HAP-1 (cell line): Measurements from ENCODE around the gene CCDC12.
A peak's percentile ranks its signal among the peaks of the same experiment; 100 is the strongest.

Experiments used
- DNase-seq, 2 experiments: peaks; one replicate each; pipeline ENCODE4 v3.0.0-alpha.2; 2016 to 2020; ENCODE audit warnings: low spot score in 2 of 2
- H3K27me3 ChIP-seq: fragments of 250-450 bp; sonication (Bioruptor Pico); 2 replicates; pipeline ENCODE4 v1.5.1; 2020; ENCODE audit warnings: low read depth, mild to moderate bottlenecking, moderate library complexity
- H3K36me3 ChIP-seq: fragments of 250-450 bp; sonication (Bioruptor Pico); replicated peaks from 2 replicates; pipeline ENCODE4 v1.5.1; 2020; ENCODE audit warnings: mild to moderate bottlenecking
- H3K4me1 ChIP-seq: fragments of 250-450 bp; sonication (Bioruptor Pico); 2 replicates; pipeline ENCODE4 v1.5.1; 2020; ENCODE audit warnings: mild to moderate bottlenecking
- H3K4me3 ChIP-seq: fragments of 250-450 bp; sonication (Bioruptor Pico); 2 replicates; pipeline ENCODE4 v1.5.1; 2020; ENCODE audit warnings: mild to moderate bottlenecking, moderate library complexity
- H3K9me3 ChIP-seq: fragments of 250-450 bp; sonication (Bioruptor Pico); 2 replicates; pipeline ENCODE4 v1.5.1; 2020; ENCODE audit warnings: mild to moderate bottlenecking, moderate library complexity
- in situ Hi-C: fragments of 300-500 bp; cut with MboI; formaldehyde crosslinking; loops from 3 replicates; pipeline ENCODE4 v1.14.3; 2020; ENCODE audit warnings: low sequenced_read_pairs, inconsistent platforms, mixed read lengths

CCDC12 gene

DNA sequence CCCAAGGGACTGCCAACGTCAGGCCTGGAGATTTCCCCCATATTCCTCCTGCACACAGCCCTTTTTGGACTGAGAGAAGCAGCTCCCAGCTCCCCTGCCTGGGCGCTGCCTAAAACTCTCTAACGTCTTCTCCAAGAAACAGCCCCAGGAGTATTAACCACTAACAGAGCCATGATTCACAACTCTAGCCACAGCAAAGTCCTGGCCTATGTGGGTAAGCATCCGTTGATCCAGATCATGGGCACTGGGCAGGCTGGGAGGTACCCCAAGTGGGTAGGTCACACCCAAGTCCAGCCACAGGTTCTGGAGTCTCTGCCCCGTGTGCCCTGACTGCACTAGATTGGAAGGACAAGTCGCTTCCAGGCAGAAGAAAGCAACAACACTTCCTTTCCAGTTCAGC is 34.8 kb upstream of the CCDC12 start:
- Histone ChIP-seq H3K27me3 (no peaks in the 10 kb centered on the region), H3K36me3 (peaks cover 20% of the 10 kb centered on the region), H3K9me3 (no peaks in the 10 kb centered on the region), H3K4me3 (no peak overlapping the region), H3K4me1 (no peaks in the 10 kb centered on the region)
- DNase-seq, result no peak
- in situ Hi-C loops, result no loop called here

DNA sequence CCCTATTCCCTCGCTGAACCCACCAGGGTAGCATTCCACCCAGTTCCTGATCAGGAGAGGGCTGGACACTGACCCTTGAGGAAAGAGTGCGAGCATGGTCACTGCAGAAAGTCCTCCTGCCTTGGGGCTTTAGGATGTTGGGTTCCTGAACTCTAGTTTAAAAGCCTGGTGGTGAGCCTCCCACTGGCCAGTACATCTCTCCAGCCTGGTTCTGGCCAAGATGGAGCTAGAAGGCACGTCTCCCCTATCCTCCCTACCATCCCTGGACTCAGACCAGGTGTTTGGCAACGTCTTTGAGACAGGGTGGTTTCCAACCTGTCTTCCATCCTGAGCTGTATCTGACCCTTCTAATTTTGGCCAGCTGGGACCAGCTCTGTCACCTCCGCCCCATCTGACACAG is 34.4 kb upstream of the CCDC12 start:
- DNase-seq, result no peak
- in situ Hi-C loops, result no loop called here
- H3K27me3 ChIP-seq, result no peaks in the 10 kb centered on the region
- H3K36me3 ChIP-seq, result peaks cover 20% of the 10 kb centered on the region
- no peaks in the 10 kb centered on the region for H3K4me1 ChIP-seq
- H3K4me3 ChIP-seq, result no peak overlapping the region
- H3K9me3 ChIP-seq, result no peaks in the 10 kb centered on the region

DNA sequence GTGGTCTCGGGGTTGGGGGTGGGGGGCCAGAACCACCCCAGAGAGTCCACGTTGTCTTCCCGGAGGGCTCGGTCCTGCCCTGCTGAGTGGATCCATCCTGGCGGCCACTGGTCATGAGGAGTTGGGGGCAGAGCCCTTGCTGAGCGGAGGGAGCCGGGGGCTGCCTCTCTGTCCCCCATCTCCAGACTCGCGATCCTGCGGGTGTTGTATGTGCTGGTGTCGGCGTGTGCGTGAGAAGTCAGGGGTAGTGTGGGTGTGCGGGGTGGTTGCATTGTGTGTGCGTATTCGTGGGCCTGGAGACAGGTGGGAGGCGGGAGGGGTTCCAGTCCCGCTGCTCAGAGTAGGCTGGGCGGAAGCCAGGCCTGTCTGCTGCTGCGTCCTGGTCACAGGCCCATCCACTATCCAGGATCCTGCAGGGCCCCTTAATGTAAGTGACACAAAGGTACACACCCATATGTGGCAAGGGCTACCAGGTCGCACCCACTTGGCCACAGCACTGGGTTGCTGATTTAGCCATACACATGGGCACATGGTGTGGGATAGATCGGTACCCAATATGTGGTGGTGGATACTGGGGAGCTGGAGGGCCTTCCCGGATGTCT is 33.7 kb upstream of the CCDC12 start:
- Histone ChIP-seq H3K9me3 (no peaks in the 10 kb centered on the region), H3K4me3 (no peak overlapping the region), H3K36me3 (peaks cover 26% of the 10 kb centered on the region), H3K27me3 (no peaks in the 10 kb centered on the region), H3K4me1 (no peaks in the 10 kb centered on the region)
- in situ Hi-C loops, result no loop called here
- DNase-seq, result no peak

DNA sequence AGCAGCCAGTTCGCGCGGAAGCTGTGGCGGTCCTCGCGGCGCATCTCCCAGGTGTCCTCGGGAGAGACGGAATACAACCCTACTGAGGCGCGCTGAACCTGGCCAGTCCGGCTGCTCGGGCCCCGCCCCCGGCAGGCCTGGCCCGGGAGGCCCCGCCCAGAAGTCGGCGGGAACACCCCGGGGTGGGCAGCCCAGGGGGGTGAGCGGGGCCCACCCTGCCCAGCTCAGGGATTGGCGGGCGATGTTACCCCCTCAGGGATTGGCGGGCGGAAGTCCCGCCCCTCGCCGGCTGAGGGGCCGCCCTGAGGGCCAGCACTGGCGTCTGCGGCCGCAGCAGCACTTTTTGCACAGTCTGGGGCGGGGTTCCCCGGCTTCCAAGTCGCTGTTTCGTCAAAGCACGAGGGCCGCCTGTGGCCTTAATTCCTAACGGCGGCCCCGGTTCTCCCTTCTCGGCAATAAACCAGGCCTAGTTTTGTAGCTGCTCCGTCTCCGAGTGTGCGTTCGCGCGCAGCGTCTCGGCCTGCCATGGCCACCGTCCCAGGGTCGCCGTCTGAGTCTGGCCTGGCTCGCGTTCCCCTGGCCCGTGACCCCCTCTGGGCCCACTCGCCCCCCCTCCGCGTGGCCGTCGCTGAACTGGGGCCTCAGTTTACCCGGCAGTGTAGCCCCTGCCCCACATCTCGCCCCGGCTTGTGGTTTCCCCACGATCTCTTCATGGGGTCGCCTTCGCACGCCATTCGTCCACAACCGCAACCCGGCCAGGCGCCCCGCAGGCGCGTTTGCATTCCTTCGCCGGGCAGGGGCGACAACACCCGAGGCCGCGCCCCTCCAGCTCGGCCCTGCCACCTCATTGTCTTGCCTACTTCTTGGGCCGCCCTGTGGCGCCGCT is 32.9 kb upstream of the CCDC12 start:
- Histone ChIP-seq H3K36me3 (peaks cover 29% of the 10 kb centered on the region), H3K4me1 (no peaks in the 10 kb centered on the region), H3K9me3 (no peaks in the 10 kb centered on the region), H3K27me3 (no peaks in the 10 kb centered on the region), H3K4me3 (no peak overlapping the region)
- peak in 1 of 2 experiments; percentile 8 for DNase-seq
- in situ Hi-C loops, result no loop called here

DNA sequence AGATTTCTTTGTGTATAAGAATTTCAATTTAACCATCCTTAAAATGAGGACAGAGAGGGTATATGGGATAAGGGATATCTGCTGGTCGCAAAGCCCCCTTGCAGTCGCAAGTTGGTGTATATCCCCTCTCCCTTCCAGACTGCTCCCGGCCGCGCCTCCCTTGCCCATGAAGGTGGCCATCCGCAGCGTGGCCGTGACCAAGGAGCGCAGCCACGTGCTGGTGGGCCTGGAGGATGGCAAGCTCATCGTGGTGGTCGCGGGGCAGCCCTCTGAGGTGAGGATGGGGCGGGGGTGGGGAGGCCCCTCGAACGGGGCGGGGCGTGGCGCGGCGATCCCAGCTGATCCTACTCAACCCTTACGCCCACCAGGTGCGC is 32.3 kb upstream of the CCDC12 start:
- in situ Hi-C loops, result no loop called here
- Histone ChIP-seq H3K27me3 (no peaks in the 10 kb centered on the region), H3K4me3 (no peak overlapping the region), H3K4me1 (no peaks in the 10 kb centered on the region), H3K36me3 (peaks cover 30% of the 10 kb centered on the region), H3K9me3 (no peaks in the 10 kb centered on the region)
- DNase-seq, result no peak

DNA sequence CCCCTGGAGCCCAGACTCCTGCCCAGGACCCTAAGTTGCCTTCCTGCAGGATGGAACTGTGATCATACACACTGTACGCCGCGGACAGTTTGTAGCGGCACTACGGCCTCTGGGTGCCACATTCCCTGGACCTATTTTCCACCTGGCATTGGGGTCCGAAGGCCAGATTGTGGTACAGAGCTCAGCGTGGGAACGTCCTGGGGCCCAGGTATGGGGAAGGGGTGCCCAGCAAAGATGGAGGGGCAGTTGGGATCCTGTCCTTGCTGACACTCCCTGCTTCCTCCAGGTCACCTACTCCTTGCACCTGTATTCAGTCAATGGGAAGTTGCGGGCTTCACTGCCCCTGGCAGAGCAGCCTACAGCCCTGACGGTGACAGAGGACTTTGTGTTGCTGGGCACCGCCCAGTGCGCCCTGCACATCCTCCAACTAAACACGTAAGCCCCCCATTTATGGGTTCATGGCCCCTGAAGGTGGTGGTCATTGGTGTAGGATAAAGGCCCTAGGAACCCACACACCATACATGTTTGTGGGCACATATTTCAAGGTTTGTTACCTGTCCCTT is 31.8 kb upstream of the CCDC12 start:
- DNase-seq, result no peak
- Histone ChIP-seq H3K36me3 (peaks cover 31% of the 10 kb centered on the region), H3K4me1 (no peaks in the 10 kb centered on the region), H3K9me3 (no peaks in the 10 kb centered on the region), H3K27me3 (no peaks in the 10 kb centered on the region), H3K4me3 (no peak overlapping the region)
- in situ Hi-C loops, result no loop called here

DNA sequence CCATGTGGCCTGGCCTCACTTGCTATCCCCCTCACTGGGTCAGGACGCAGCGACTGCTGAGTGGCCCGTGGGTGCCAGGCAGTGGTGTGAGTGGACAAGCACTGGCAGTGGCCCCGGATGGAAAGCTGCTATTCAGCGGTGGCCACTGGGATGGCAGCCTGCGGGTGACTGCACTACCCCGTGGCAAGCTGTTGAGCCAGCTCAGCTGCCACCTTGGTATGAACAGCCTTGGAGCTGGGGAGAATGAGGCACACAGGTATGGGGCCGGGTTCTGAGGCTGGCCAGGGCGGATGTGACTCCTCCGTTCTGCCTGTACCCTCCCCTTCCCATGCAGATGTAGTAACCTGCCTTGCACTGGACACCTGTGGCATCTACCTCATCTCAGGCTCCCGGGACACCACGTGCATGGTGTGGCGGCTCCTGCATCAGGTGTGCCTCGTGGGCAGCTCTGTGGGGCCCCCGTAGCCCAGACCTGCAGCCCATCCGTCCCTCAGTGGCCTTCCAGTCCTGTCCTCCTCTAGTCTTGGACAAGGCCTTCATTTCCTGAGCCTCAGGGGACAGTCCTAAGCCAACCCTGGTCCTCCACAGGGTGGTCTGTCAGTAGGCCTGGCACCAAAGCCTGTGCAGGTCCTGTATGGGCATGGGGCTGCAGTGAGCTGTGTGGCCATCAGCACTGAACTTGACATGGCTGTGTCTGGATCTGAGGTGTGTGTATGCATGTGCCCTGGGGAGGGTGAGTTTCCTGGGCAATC is 31.1 kb upstream of the CCDC12 start:
- Histone ChIP-seq H3K4me1 (no peaks in the 10 kb centered on the region), H3K36me3 (peaks cover 35% of the 10 kb centered on the region), H3K9me3 (no peaks in the 10 kb centered on the region), H3K27me3 (no peaks in the 10 kb centered on the region), H3K4me3 (no peak overlapping the region)
- in situ Hi-C loops, result no loop called here
- DNase-seq, result no peak

DNA sequence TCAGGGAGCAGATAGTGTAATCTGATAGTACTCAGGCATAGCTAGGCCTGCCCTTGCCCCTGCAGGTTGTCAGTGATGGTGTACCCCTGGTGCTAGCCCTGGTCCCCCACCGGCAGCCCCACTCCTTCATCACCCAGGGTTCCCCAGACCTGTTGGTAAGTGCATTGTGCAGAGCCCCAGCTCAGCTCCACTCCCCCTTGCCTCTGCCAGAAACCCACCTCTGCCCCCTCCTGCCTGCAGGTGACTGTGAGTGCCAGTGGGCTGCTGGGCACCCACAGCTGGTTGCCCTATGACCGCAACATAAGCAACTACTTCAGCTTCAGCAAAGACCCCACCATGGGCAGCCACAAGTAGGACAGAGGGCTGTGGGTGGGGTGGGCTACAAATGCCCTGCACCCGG is 30.5 kb upstream of the CCDC12 start:
- H3K4me3 ChIP-seq, result no peak overlapping the region
- DNase-seq, result no peak
- no peaks in the 10 kb centered on the region for H3K9me3 ChIP-seq
- no peaks in the 10 kb centered on the region for H3K4me1 ChIP-seq
- no peaks in the 10 kb centered on the region for H3K27me3 ChIP-seq
- in situ Hi-C loops, result no loop called here
- H3K36me3 ChIP-seq, result peaks cover 41% of the 10 kb centered on the region

DNA sequence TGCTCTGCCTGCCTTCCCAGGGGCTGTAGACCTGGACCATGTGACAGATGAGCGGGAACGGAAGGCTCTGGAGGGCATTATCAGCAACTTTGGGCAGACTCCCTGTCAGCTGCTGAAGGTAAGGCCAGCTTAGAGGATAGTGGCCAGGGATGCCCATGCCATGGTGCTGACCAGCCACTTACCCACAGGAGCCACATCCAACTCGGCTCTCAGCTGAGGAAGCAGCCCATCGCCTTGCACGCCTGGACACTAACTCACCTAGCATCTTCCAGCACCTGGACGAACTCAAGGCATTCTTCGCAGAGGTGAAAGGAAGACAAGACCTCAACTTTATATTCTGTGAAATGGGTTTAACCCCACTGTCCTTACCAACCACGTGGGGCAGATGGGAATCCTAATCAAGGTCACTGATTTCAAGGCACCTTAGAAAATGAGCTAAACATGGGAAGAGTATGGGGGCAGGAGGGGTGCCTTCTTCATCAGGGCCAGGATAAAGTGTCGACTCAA is 29.7 kb upstream of the CCDC12 start:
- H3K9me3 ChIP-seq, result no peaks in the 10 kb centered on the region
- in situ Hi-C loops, result no loop called here
- no peak overlapping the region for H3K4me3 ChIP-seq
- H3K36me3 ChIP-seq, result peaks cover 49% of the 10 kb centered on the region
- no peak for DNase-seq
- no peaks in the 10 kb centered on the region for H3K27me3 ChIP-seq
- no peaks in the 10 kb centered on the region for H3K4me1 ChIP-seq

DNA sequence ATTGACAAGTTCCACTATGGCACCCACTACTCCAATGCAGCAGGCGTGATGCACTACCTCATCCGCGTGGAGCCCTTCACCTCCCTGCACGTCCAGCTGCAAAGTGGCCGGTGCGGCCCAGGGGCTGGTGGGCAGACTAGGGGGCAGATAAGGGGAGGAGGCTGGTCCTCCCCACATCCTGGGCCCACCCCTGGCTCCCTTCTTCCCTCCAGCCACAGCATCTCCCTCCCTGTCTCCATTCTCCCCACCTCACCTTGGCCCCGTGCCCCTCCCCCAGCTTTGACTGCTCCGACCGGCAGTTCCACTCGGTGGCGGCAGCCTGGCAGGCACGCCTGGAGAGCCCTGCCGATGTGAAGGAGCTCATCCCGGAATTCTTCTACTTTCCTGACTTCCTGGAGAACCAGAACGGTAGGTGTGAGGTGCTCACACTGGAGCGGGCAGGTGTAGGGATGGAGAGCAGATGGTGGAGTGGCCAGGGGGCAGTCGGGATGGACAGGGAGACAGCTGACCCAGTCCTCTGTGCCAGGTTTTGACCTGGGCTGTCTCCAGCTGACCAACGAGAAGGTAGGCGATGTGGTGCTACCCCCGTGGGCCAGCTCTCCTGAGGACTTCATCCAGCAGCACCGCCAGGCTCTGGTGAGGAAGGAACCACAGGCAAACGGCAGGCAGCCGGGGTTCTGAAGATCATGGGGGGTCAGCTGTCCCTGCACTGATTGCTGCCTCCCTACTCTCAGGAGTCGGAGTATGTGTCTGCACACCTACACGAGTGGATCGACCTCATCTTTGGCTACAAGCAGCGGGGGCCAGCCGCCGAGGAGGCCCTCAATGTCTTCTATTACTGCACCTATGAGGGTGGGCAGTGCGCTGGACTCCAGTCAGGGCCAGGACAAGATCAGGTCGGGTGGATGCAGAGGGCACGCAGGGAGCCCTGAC is 28.9 kb upstream of the CCDC12 start:
- Histone ChIP-seq H3K9me3 (no peaks in the 10 kb centered on the region), H3K4me3 (no peak overlapping the region), H3K27me3 (no peaks in the 10 kb centered on the region), H3K4me1 (no peaks in the 10 kb centered on the region), H3K36me3 (peaks cover 55% of the 10 kb centered on the region)
- in situ Hi-C loops, result no loop called here
- no peak for DNase-seq

DNA sequence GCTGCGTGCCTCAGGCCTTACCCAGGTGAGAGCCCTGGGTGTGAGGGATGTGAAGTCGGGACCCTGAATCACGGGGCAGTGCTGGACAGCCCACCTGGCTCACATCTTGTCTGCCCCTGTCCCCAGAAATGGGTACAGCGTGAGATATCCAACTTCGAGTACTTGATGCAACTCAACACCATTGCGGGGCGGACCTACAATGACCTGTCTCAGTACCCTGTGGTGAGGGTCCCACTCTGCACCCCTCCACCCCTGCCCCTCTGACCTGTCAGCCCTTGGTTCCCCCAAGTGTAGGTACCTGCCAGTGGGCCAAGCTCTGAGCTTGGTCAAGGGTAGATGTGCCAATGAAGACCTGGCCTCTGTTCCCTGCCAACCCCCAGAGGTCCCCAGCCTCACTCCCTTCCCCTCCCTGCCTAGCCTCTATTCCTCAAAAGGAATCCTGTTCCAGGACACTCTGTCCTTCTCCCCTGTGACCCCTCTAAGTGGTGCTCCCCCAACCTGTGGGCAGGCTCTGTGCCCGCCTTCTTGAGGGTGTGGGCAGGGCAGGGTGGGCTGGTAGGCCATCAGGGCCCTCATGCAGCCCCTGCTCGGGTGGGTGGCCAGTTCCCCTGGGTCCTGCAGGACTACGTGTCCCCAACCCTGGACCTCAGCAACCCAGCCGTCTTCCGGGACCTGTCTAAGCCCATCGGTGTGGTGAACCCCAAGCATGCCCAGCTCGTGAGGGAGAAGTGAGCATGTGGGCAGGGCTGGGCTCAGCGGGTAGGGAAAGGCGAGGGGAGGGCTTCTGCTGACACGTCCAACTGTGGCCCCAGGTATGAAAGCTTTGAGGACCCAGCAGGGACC is 28.0 kb upstream of the CCDC12 start:
- DNase-seq, result no peak
- in situ Hi-C loops, result no loop called here
- H3K4me1 ChIP-seq, result no peaks in the 10 kb centered on the region
- no peaks in the 10 kb centered on the region for H3K27me3 ChIP-seq
- no peak overlapping the region for H3K4me3 ChIP-seq
- peaks cover 60% of the 10 kb centered on the region for H3K36me3 ChIP-seq
- no peaks in the 10 kb centered on the region for H3K9me3 ChIP-seq
